HCT116 (cell line): Measurements from ENCODE around the gene RARG. TPM values are rescaled to one million over a fixed set of nuclear protein-coding genes. Genes with fewer than 3 reads are reported as not detected.
A peak's percentile ranks its signal among the peaks of the same experiment; 100 is the strongest.

ENCODE experiments used
- ATAC-seq: fragments of 200-7000 bp; cut with Tn5 transposase; 2 replicates; pipeline ENCODE4 v1.9.1; 2020; ENCODE audit warnings: mild to moderate bottlenecking, moderate library complexity
- BruUV-seq: library from RNA; stranded (reverse); fragments of 400-500 nt; replicated peaks from 2 replicates; lab custom pipeline; 2021; lab: Mats Ljungman, UMichigan
- CTCF ChIA-PET: fragments of 300-600 bp; sonication (Branson Sonifier 250); formaldehyde crosslinking; loops from one replicate; lab custom pipeline; 2021; ENCODE audit warnings: antibody characterized with exemption; lab: Charles Lee
- POLR2A ChIA-PET: fragments of 300-600, 350-600 bp; sonication (Branson Sonifier 250); formaldehyde crosslinking; loops from one replicate; lab custom pipeline; 2021; ENCODE audit warnings: antibody characterized with exemption; lab: Charles Lee
- RAD21 ChIA-PET, 2 experiments: fragments of 300-600 bp; sonication (Branson Sonifier 250); formaldehyde crosslinking; loops; one replicate each; lab custom pipeline; 2023; ENCODE audit warnings: low total read pairs in 2 of 2; ENCODE audit not compliant: uncharacterized antibody in 2 of 2, unreplicated experiment in 2 of 2, low non-redundant PET in 1 of 2; lab: Charles Lee
- DNase-seq: peaks from one replicate; pipeline ENCODE4 v3.0.0-alpha.2; 2010; ENCODE audit warnings: low read depth, low spot score
- H2AFZ ChIP-seq: fragments of 200-600 bp; shearing (Covaris generic), sonication (generic); 2 replicates; pipeline ENCODE4 v1.6.1; 2017; ENCODE audit warnings: low read depth, mixed run types, mixed read lengths, antibody characterized with exemption, low read length; ENCODE audit not compliant: poor library complexity, severe bottlenecking
- H3K27ac ChIP-seq: 2 replicates; pipeline ENCODE4 v1.5.1; 2012; ENCODE audit warnings: low read depth, low read length
- H3K27me3 ChIP-seq: fragments of 200-600 bp; sonication (generic); 2 replicates; pipeline ENCODE4 v1.6.1; 2016; ENCODE audit warnings: mixed run types, low read length, mixed read lengths; ENCODE audit not compliant: insufficient read depth
- H3K36me3 ChIP-seq, 2 experiments: fragments of 200-500 bp in 1 of 2; fragments of 200-600 bp in 1 of 2; sonication (Bioruptor generic) in 1 of 2; sonication (generic) in 1 of 2; 2 replicates each; pipeline versions ENCODE4 v1.5.1 to v1.6.1; 2014 to 2016; ENCODE audit warnings: low read length in 2 of 2, inconsistent platforms in 1 of 2, mixed read lengths in 1 of 2, mixed run types in 1 of 2; ENCODE audit not compliant: insufficient read depth in 2 of 2, control insufficient read depth in 1 of 2
- H3K4me1 ChIP-seq, 2 experiments: fragments of 200-600 bp in 1 of 2; sonication (generic) in 1 of 2; 2 replicates each; pipeline versions ENCODE4 v1.5.1 to v1.6.1; 2012 to 2017; ENCODE audit warnings: low read length in 2 of 2, inconsistent platforms in 1 of 2, mild to moderate bottlenecking in 1 of 2, mixed read lengths in 1 of 2, mixed run types in 1 of 2, moderate library complexity in 1 of 2; ENCODE audit not compliant: insufficient read depth in 2 of 2, control insufficient read depth in 1 of 2
- H3K4me2 ChIP-seq: fragments of 200-600 bp; sonication (generic); 2 replicates; pipeline ENCODE4 v1.6.1; 2017; ENCODE audit warnings: mixed run types, low read length, mixed read lengths
- H3K4me3 ChIP-seq, 2 experiments: fragments of 200-600 bp in 1 of 2; sonication (generic) in 1 of 2; replicated peaks in 1 of 2; 2 replicates each; pipeline ENCODE4 v1.5.1; 2011 to 2016; ENCODE audit warnings: low read length in 2 of 2, control low read depth in 1 of 2, low read depth in 1 of 2, mild to moderate bottlenecking in 1 of 2, mixed read lengths in 1 of 2, mixed run types in 1 of 2
- H3K79me2 ChIP-seq: fragments of 200-600 bp; sonication (generic); 2 replicates; pipeline ENCODE4 v1.6.1; 2017; ENCODE audit warnings: mild to moderate bottlenecking, mixed run types, low read length, moderate library complexity, mixed read lengths; ENCODE audit not compliant: insufficient read depth
- H3K9ac ChIP-seq: fragments of 200-600 bp; sonication (generic); 2 replicates; pipeline ENCODE4 v1.6.1; 2016; ENCODE audit warnings: low read length, mixed read lengths
- H3K9me2 ChIP-seq: fragments of 200-600 bp; sonication (generic), shearing (Covaris generic); 2 replicates; pipeline ENCODE4 v1.6.1; 2017; ENCODE audit warnings: mixed run types, mild to moderate bottlenecking, moderate library complexity; ENCODE audit not compliant: insufficient read depth
- H3K9me3 ChIP-seq, 2 experiments: fragments of 200-500 bp in 1 of 2; fragments of 200-600 bp in 1 of 2; sonication (Bioruptor generic) in 1 of 2; sonication (generic) in 1 of 2; 2 replicates each; pipeline ENCODE4 v1.6.1; 2014 to 2017; ENCODE audit warnings: low read length in 2 of 2, mixed read lengths in 2 of 2, inconsistent platforms in 1 of 2, low read depth in 1 of 2, mild to moderate bottlenecking in 1 of 2, mixed run types in 1 of 2, moderate library complexity in 1 of 2; ENCODE audit not compliant: control insufficient read depth in 1 of 2, insufficient read depth in 1 of 2
- H4K20me1 ChIP-seq: fragments of 200-600 bp; sonication (generic), shearing (Covaris generic); 2 replicates; pipeline ENCODE4 v1.6.1; 2017; ENCODE audit warnings: mixed run types, mild to moderate bottlenecking, moderate library complexity; ENCODE audit not compliant: insufficient read depth
- ATF3 ChIP-seq: IDR thresholded peaks from 2 replicates; pipeline ENCODE4 v1.6.1; 2012
- CBX3 ChIP-seq: IDR thresholded peaks from 2 replicates; pipeline ENCODE4 v1.6.1; 2012; ENCODE audit warnings: low read depth
- CEBPB ChIP-seq: IDR thresholded peaks from 2 replicates; pipeline ENCODE4 v1.6.1; 2012; ENCODE audit warnings: low read depth
- ELF1 ChIP-seq: IDR thresholded peaks from 2 replicates; pipeline ENCODE4 v1.6.1; 2012; ENCODE audit warnings: low read depth, borderline replicate concordance
- EZH2 ChIP-seq: fragments of 200-600 bp; sonication (generic); IDR thresholded peaks from 2 replicates; pipeline ENCODE4 v1.6.1; 2017; ENCODE audit warnings: antibody characterized with exemption, mixed run types
- EZH2phosphoT487 ChIP-seq: fragments of 200-600 bp; IDR thresholded peaks from 2 replicates; pipeline ENCODE4 v1.6.1; 2018; ENCODE audit warnings: antibody characterized with exemption, borderline replicate concordance
- FOSL1 ChIP-seq: IDR thresholded peaks from 2 replicates; pipeline ENCODE4 v1.6.1; 2012; ENCODE audit warnings: low read depth
- JUND ChIP-seq: IDR thresholded peaks from 2 replicates; pipeline ENCODE4 v1.6.1; 2012
- MAX ChIP-seq: IDR thresholded peaks from 2 replicates; pipeline ENCODE4 v1.6.1; 2012
- POLR2A ChIP-seq: IDR thresholded peaks from 2 replicates; pipeline ENCODE4 v1.7.0; 2011; ENCODE audit warnings: borderline replicate concordance; ENCODE audit not compliant: insufficient read depth, insufficient read length; ENCODE audit errors: extremely low read depth
- POLR2AphosphoS5 ChIP-seq: IDR thresholded peaks from 2 replicates; pipeline ENCODE4 v1.6.1; 2011; ENCODE audit warnings: mild to moderate bottlenecking, low read depth, low read length, moderate library complexity
- RAD21 ChIP-seq: IDR thresholded peaks from 2 replicates; pipeline ENCODE4 v1.6.1; 2012; ENCODE audit warnings: low read depth, mild to moderate bottlenecking
- TCF7L2 ChIP-seq: IDR thresholded peaks from 2 replicates; pipeline ENCODE4 v1.7.0; 2011; ENCODE audit warnings: borderline replicate concordance, inconsistent platforms; ENCODE audit not compliant: insufficient read depth, insufficient read length; ENCODE audit errors: extremely low read depth
- ZFX ChIP-seq: fragments of 450-650 bp; IDR thresholded peaks from 2 replicates; pipeline ENCODE4 v1.6.1; 2017
- ZNF274 ChIP-seq: fragments of 200-500 bp; sonication (Bioruptor generic); IDR thresholded peaks from 2 replicates; pipeline ENCODE4 v1.6.1; 2014; ENCODE audit warnings: mild to moderate bottlenecking, low read depth, low read length, inconsistent platforms
- intact Hi-C: fragments of 100-400 bp; cut with micrococcal nuclease; formaldehyde crosslinking; loops from 2 replicates; pipeline ENCODE4 v1.10.0; 2022
- total RNA-seq: library from RNA; stranded (reverse); gene quantifications from one replicate; pipeline ENCODE4 v1.2.1, GENCODE V29; 2021; ENCODE audit not compliant: unreplicated experiment

Gene RARG
- total RNA-seq, 1 experiment from 2014 or later = 68.9 TPM

- ATAC-seq = no peak
- Histone ChIP-seq H2AFZ (no peak within 1 kb of the TSS), H3K79me2 (no peaks in the 10 kb centered on the region)
- intact Hi-C loops = no loop called here
- no peak for TF ChIP-seq POLR2AphosphoS5
- TF ChIP-seq TCF7L2 = no peak
- TF ChIP-seq EZH2phosphoT487 = no peak
- TF ChIP-seq ELF1 = no peak
- TF ChIP-seq ZNF274 = no peak
- TF ChIP-seq ZFX = no peak
- no peak for TF ChIP-seq CBX3
- no peak for TF ChIP-seq JUND
- no peak for TF ChIP-seq EZH2
- no peak for TF ChIP-seq RAD21
- TF ChIP-seq MAX = no peak
- no peak for TF ChIP-seq CEBPB
- TF ChIP-seq FOSL1 = no peak
- no peak for TF ChIP-seq ATF3
- no peak for TF ChIP-seq POLR2A
- TF ChIP-seq, all 23 proteins: peak for 0
- no peak within 1 kb of the TSS for H3K9ac ChIP-seq
- no peak within 1 kb of the TSS for H3K27ac ChIP-seq
- ChIA-PET RAD21 (no interaction called here), POLR2A (interaction anchor here (0.7 kb wide), 1 partner anchor 11 kb away, joined by 3 read pairs; no protein-coding TSS in a partner anchor), CTCF (interaction anchor here (1.4 kb wide), 1 partner anchor 9 kb away, joined by 4 read pairs; no protein-coding TSS in a partner anchor)
- no TSS peak for BruUV-seq
- peaks cover 2 to 11% of the 10 kb centered on the region in 2 experiments; a peak in 3 of 4 replicates for H3K36me3 ChIP-seq
- no peaks in the 10 kb centered on the region for H4K20me1 ChIP-seq
- H3K4me2 ChIP-seq = peak within 1 kb of the TSS; percentile 40
- H3K9me2 ChIP-seq = no peaks in the 10 kb centered on the region
- DNase-seq = no peak
- H3K27me3 ChIP-seq = no peaks in the 10 kb centered on the region
- H3K4me3 ChIP-seq = no peak within 1 kb of the TSS
- H3K4me1 ChIP-seq = peaks cover 7 to 13% of the 10 kb centered on the region in 2 experiments; a peak in 3 of 4 replicates
- no peaks in the 10 kb centered on the region for H3K9me3 ChIP-seq
Measured at GRCh38 chr12:53207042-53207441, 25.0 kb downstream of the RARG start, which contains the start of gene ITGB7. TSS of gene ITGB7 (minus strand) at chr12:53207251. CDS start at chr12:53200443, 6,808 bp downstream.
